GM18517 (cell line): ENCODE results near the gene TNFRSF6B.
A peak's percentile ranks its signal among the peaks of the same experiment; 100 is the strongest.
"Not testable (repeated sequence)": the region's sequence is repeated elsewhere in the genome, so short reads cannot be mapped to it uniquely, and the experiment has no call there.

Experiments used
- ATAC-seq: cut with Tn5 transposase; IDR thresholded peaks from one replicate; pipeline ENCODE4 v1.9.1; 2021; ENCODE audit warnings: mild to moderate bottlenecking, moderate library complexity; ENCODE audit not compliant: unreplicated experiment

TNFRSF6B gene

GRCh38 chr20:63696628-63697356 lies at the start of gene TNFRSF6B:
Gene TNFRSF6B, plus strand, starts transcription at chr20:63696652. Its CDS starts 116 bp downstream, at chr20:63696768.
- no peak for ATAC-seq

- ATAC-seq = no peak
Measured at GRCh38 chr20:63648190-63648589, 48.3 kb upstream of the TNFRSF6B start.

DNA sequence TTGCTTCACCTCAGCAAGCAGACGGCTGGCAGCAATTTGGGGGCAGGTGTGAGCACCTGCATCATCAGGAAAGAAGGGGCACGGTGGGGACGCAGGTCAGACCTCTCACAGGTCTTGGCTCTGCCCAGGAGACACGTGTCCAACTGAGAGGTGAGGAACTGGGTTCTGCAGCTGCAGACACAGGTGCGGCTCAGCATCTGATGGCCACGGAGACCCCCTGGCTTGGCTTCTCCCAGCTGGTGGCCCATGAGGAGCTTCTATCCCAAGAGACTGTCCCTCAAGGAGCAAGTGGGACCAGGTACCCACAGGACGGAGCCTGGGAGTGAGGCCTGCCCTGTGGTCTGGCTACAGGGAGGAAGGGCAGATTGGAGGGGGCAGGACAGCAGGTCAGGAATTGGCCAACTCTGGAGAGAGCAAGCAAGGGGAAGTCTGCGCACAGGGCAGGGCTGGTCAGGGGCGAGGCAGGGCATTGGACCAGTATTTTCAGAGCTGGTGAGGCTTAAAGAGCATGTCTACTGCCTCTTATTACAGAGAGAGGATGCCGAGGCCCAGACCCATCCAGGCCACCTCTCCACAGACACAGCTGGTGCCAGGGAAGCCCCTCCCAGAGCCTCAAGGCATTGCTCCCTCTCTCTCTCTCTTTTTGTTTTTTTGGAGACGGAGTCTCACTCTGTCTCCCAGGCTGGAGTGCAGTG lies 47.4 kb upstream of the TNFRSF6B start:
- ATAC-seq = no peak

DNA sequence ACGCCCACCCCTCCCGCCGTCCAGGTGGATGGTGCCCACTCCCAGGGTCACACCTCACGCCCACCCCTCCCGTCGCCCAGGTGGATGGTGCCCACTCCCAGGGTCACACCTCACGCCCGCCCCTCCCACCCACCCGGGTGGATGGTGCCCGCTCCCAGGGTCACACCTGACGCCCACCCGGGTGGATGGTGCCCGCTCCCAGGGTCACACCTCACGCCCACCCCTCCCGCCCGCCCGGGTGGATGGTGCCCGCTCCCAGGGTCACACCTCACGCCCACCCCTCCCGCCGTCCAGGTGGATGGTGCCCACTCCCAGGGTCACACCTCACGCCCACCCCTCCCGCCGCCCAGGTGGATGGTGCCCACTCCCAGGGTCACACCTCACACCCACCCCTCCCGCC lies 46.0 kb upstream of the TNFRSF6B start:
- not testable (repeated sequence) for ATAC-seq

DNA sequence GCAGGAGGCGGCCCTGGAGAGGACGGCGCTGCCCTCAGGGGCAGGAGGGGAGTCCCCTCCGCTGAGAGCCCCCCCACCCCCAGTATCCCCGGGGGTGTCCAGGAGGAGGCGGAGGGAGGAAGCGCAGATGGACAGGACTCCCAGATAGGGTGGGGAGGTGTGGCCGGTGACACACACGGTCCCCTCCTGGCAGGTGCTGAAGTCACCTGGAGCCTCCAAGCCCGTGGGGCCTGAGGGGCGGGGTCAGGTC lies 44.6 kb upstream of the TNFRSF6B start:
- ATAC-seq = no peak

DNA sequence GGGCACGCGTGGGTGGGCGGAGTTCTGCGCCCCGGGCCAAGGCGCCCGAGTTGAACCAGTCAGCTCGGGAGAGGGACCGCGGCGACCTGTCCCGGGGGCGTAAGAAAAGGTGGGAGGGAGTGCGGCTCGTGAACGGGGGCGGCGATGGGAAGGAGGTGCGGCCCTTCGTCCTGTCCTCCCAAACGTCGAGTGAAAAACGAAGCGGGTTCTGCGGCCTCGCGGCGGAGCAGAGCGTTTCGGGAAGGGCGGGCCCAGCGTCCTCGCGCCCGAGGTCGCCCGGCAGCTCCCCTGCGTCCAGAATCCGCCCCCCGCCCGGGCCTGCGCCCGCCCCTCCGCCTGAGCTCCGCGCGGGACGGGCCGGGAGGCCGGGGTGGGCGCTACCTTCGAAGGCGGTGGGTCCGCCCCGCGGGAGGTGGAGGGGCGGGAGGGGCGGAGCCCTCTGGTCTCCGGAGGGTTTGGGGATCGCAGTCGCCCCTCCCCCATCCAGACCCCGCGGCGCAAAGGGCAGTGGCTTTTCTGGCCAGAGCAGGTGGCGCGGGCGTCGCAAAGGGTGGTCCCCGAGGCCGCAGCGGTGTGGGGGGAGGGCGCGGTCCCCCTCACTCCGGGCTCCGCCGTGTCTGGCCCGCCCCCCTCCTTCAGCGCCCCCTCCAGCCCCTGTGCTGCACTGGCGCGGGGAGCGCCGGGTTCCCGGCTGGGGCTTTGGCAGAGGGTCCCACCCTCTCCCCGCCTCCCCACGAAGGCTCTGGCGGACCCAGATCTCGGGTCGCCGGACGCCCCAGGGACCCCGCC lies 44.1 kb upstream of the TNFRSF6B start:
- ATAC-seq = no peak

DNA sequence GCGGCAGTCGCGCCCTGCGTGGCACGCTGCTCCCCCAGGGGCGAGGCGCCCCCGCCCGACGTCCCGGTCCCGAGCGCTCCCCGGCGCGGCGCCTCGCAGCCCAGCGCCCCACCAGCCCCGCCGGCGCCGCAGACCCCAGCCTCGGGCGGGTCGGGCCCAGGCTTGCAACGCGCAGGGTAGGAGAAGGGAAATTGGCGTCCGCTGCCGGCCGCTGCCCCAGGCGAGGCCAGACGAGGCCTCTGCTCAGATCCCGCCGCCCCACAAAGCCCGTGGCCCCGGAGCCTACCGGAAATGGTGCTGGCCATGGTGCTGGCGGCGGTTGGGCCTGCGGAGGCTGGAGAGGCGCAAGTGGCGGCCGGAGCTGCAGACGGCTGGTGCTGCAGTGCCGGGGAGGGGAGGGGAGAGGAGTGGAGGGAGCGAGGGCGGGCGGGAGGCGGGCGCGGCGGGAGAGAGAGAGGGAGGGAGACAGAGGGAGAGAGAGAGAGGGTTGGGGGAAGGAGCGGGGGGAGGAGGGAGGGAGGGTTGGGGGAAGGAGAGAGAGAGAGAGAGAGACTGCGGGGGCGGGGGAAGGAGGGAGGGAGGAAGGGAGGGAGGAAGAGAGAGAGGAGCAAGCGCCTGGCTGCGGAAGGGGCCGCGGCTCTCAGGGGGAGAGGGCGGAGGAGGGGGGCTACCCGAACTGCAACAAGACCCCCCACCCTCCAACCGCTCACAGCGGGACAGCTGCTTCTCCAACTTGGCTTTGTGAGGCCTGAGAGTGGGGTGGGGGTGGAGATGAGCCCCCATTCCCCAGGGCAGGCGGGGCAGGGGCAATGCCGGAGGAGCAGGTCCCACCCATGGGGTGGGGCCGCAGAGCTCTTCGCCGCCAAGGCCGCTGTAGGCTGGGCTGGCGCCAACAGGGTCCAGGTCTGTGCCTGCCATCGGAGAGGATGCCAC lies 43.1 kb upstream of the TNFRSF6B start, which contains the start of gene STMN3:
STMN3 (minus strand) TSS at position 384 of the 933 bp plus-strand sequence; CDS start at position 305, 79 bp downstream.
- no peak for ATAC-seq

GRCh38 chr20:63653974-63654668 lies 42.3 kb upstream of the TNFRSF6B start:
- ATAC-seq = no peak

GRCh38 chr20:63655249-63655648 lies 41.2 kb upstream of the TNFRSF6B start:
- no peak for ATAC-seq

- no peak for ATAC-seq
Measured at GRCh38 chr20:63656451-63656850, 40.0 kb upstream of the TNFRSF6B start.

GRCh38 chr20:63657260-63657936 lies 39.1 kb upstream of the TNFRSF6B start:
- no peak for ATAC-seq

- ATAC-seq = peak; percentile 81
Measured at GRCh38 chr20:63657937-63658748, 38.3 kb upstream of the TNFRSF6B start, which contains the start of gene RTEL1. Gene RTEL1, plus strand, starts transcription at chr20:63658312. Its CDS starts 1,091 bp downstream, at chr20:63659403.

DNA sequence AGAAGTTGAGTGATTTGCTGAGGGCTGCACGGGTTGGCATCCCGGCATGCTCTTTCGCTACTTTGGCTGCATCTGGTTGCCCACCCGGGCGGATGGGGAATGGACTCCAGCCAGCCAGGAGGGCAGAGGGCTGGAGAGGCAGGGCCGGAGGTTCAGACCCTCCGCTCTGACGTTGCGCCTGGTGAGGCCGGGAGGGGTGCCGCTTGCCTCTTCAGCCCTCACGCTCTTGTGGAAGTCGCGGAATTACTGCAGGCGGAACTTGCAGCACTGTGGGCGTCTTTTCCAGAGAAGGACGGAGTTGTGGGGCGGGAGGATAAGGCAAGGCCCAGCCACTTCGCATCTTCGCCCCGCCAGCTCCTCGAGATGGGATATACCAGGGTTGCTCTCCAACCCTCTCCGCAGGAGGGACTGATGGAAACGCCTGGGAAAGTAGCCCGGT lies 37.7 kb upstream of the TNFRSF6B start:
- ATAC-seq = no peak

DNA sequence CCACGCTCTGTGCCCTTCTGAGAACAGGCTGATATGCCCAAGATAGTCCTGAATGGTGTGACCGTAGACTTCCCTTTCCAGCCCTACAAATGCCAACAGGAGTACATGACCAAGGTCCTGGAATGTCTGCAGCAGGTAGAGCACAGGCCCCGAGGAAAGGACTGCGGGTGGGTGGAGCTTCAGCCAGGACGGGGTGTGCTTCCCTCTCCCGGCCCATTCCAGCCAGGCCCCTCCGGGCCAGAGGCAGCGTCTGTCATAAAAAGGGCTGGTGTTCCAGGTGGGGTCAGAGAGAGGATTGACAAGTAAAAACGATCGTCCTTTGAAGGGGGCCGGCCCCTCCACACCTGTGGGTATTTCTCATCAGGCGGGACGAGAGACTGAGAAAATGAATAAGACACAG lies 37.1 kb upstream of the TNFRSF6B start:
- no peak for ATAC-seq

GRCh38 chr20:63660174-63660573 lies 36.3 kb upstream of the TNFRSF6B start:
- not testable (repeated sequence) for ATAC-seq

GRCh38 chr20:63660622-63661021 lies 35.8 kb upstream of the TNFRSF6B start:
- no peak for ATAC-seq

DNA sequence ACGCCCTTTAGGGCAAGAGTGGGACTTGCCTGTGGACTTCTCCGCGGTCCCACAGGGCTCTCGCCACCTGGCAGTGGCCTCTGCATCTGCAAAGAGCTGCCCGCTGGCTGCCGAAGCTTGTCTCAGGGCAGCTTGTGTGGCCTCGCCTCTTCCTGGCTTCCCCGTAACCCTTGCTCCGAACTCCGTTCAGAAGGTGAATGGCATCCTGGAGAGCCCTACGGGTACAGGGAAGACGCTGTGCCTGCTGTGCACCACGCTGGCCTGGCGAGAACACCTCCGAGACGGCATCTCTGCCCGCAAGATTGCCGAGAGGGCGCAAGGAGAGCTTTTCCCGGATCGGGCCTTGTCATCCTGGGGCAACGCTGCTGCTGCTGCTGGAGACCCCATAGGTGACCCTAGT lies 35.3 kb upstream of the TNFRSF6B start:
- ATAC-seq = no peak

GRCh38 chr20:63661959-63662812 lies 34.3 kb upstream of the TNFRSF6B start:
- ATAC-seq = no peak
